Ammon's horn (tissue), 1 donor: Measurements from ENCODE around the gene SLC19A1.

ENCODE experiments used
- DNase-seq: peaks from one replicate; pipeline ENCODE4 v3.0.0-alpha.2; 2016; ENCODE audit warnings: low spot score

SLC19A1 gene

GRCh38 chr21:45545236-45545570, 3.0 kb upstream of the SLC19A1 start:
- no peak for DNase-seq

GRCh38 chr21:45544449-45545235, 2.4 kb upstream of the SLC19A1 start:
- no peak for DNase-seq

DNA sequence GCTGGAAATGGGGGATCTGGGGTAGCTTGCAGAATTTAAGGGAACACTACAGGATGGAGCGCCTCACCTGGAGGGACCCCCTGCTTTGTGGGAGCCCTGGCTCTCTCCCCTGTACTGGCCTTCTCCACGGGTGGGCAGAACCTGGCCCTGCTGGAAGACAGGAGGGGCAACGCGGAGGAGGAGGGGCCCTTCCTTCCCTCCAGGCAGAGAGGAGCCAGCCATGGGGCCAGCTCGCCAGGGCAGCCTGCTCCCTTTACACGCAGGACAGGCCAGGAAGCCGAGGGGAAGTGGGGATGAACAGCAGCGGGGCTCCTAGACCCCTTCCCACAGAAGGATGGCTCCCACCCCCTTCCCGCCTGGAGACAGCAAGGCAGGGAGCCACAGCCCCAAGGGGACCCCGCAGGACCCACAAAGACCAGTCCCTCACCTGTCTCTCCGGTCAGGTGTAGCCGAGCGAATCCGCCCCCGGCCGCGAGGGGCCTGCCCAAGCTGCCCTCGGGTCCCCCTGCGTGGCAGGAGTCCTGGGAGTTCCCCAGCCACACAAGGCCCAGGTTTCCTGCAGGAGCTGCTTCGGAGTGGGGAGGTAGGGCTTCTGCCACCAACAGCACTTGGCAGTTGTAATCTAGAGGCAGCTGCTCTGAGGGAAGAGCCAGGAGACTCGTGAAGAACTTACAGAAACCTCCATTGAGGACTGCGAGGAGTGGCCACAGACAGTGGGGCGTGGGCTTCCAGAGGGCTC, 1.6 kb upstream of the SLC19A1 start:
- no peak for DNase-seq

- DNase-seq, result peak; percentile 27
Measured at GRCh38 chr21:45543371-45543709, 1.1 kb upstream of the SLC19A1 start.

DNA sequence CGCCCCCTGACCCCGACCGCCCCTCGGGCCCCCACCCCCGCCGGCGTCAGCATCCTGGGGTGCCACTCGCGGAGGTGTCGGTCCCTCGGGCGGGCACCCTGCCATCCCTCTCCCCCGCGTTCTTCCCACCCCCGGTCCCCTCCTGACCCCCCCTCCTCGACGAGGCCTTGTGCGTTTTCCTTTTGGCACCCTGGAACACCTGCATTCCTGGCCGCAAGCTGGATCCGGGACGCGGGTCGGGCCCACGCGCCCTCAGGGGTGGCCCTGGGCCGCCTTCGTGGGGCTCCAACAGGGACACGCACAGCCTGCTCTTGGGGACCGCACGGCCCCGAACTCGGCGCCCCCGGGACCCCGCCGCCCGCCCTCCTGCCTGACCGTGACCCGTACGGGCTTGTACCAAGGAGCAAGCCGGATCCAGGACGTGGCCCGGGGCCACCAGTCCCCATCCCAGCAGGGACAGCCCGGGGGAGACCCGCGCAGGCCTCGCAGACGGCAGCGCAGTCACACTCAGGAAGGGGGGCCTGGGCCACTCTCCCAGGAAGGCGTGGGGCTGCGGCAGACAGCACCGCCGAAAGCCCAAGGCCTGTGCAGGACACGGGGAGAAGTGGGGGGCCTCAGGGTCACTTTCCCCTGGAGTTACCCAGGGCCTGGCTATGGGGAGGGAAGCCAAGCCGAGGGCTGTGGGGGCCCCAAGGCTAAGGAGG, 579 bp upstream of the SLC19A1 start:
- peak; percentile 12 for DNase-seq

GRCh38 chr21:45541221-45542039, 810 bp downstream of the SLC19A1 start:
- peak; percentile 74 for DNase-seq

- no peak for DNase-seq
Measured at GRCh38 chr21:45540601-45540970, 1.7 kb downstream of the SLC19A1 start.

DNA sequence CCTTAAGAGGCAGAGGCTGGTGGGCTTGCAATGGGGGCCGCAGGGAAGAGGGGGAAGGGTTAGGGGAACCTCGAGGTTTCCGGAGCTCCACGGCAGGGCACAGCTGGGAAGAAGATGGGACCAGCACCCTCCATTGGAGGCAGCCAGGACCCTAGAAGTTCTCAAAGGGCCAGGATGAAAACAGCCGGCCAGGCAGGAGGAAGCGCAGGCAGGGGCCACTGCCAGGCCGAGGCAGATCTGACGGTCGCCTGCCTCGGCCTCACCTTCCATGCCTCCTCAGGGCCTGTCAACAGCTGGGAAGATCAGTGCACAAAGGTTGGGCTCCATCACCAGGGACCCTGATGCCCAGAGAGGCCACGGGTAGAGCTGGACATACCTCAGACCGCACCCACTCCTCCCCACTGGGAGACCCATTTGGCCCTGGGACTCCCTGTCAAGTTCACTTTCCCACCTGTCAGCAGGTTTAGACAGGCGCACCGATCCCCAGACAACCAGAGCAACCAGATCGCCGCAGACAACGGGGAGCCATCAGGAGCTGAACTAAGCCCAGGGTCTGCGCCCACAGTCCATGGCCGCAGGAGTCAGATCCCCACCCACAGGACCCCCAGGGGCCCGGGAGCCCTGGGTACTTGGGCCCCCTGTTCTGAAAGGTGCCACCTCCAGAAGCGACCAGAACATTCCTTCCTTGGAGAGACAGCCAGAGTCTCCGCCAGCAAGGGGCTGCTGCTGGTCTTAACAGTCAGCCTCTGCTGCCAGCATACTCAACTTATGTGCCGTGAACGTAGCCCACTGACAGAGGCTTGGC, 2.2 kb downstream of the SLC19A1 start:
- DNase-seq, result no peak

DNA sequence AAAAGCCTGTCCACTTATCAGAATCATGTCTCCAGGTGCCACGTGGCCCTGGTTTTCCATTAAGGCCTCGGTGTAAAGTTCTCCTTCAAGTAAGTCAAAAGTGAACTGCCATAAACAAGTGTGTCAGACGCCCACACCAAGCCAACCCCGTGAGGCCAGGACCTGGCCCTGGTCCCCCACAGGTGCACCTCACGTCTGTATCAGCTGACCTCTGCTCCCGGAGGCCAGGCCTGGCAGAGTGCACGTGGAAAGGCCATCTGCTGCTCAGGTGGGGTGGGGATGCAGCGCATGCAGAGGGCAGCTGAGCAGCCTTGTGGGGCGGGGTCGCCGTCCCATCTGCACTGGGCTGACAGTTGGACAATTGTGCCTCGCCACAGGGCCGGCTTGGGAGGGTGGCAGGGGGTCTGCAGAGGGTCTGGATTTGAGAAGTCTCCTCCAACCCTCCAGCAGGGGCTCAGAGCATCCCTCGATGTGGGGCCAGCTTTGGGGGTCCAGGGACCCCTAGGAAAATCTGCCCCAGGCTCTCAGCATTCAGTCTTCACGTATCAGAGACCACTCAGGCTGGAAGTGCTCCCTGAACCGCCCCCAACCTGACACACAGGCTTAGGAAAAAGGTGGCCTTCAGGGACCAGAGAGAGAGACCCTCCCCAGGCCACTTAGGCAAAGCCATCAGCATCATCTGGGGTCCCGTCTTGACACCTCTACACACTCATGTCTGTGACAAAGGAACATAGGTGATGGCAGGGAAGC, 3.0 kb downstream of the SLC19A1 start:
- no peak for DNase-seq

DNA sequence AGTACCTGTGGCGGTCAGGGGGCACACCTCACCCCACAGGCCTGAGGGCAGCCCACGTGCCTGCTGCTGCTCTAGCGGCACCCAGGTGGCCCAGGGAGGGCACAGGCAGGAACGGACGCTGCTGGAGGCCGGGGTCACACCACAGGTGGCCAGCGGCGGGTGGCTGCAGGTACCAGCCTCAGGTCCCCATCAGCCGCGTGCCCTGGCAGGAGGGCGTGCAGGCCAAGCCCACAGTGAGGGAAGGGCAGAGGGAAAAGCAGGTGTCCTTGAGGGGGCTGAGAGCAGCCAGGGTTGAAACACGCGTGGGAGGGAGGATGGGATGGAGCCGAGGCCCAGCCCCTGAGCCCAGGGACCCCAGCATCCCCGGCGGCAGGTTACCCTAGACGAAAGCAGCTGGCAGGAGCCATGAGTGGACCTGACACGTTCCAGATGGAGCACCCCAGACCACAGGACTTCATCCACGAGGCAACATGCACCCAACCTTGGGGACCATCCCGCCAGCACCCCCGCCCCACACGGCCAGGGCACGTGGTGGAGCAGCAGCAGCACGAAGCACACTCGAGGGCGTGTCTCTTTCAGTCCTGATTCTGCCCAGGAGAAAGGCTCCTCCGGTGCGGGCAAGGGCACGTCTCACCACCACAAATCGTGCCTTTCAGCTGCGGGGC, 3.7 kb downstream of the SLC19A1 start:
- no peak for DNase-seq

DNA sequence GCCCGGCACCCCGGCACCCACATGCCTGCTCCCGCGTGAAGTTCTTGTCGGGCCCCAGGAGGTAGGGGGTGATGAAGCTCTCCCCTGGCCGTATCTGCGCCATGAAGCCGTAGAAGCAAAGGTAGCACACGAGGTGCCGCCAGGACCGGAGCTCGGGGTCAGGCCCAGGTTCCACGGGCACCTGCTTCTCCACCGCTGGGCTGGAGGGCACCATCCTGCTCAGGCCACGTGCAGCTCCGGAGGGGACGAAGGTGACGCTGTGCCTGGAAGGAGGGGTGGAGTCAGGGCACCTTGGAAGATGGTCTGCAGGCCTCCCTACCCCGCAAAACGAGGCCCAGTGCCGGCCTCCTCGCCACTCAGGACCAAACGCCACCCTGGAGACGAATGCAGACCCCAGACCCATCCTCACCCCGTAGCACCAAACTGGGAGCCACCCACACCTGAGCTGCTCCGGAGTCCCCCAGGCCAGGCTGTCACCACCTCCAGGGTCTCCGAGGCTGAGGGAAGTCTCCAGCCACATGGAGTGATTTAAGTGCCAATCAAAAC, 4.4 kb downstream of the SLC19A1 start:
- no peak for DNase-seq

DNA sequence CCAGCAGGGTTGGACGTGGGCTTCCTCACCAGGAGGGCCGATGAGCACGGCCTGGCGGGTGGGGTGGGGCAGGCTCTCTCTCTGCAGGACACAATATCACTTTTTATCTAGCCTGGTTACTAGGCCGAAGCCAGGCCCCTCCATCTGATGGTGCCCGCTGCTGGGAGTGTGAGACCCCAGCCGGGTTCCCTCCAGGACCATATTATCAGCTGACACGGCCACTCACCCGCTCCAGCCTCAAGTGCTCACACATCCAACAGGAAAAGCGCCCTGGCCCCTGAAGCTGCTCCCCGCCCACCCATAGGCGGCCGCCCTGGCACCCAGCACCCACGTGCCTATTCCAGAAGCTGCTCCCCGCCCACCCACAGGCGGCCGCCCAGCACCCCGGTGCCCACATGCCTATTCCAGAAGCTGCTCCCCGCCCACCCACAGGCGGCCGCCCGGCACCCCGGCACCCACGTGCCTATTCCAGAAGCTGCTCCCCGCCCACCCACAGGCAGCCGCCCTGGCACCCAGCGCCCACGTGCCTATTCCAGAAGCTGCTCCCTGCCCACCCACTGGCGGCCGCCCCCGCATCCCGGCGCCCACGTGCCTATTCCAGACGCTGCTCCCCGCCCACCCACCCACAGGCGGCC, 5.0 kb downstream of the SLC19A1 start:
- no peak for DNase-seq

- DNase-seq, result no peak
Measured at GRCh38 chr21:45536301-45537081, 5.7 kb downstream of the SLC19A1 start.

- DNase-seq, result peak; percentile 82
Measured at GRCh38 chr21:45535341-45536081, 6.7 kb downstream of the SLC19A1 start.

DNA sequence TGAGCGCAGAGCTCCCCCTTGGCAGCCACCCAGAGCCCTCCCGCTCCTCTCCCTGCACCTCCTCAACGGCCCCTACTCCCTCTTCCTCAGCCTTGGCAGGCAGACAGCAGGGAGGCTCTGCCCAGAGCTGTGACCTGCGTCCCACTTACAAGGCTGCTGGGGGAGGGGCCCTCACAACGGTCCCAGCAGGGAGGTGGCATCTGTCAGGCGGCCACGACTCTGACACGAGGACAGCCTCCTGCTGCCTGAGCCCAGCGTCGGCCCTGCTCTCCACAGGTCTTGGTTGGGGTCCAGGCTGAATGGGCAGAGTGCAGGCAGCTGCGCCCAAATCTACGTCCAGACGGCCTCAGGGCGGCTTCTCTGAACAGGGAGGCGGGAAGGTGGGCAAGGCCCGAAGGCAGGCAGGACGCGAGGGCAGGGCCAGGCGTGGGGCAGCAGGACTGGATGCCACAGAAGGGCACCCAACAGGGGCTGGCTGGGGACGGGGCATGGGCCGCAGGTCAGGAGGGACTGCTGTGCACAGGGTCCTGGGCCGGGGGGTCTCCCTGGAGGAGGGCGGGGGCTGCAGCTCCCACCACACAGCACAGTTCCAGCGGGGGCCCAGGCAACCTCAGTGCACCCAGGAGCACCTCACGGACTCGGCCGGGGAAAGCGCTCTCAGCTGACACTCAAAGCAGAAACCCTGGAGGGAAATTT, 7.5 kb downstream of the SLC19A1 start:
- peak; percentile 83 for DNase-seq

GRCh38 chr21:45533846-45534635, 8.2 kb downstream of the SLC19A1 start:
- DNase-seq, result no peak
